Testis (tissue), 3 donors: ENCODE measurements around the gene NPC2. TPM values are rescaled to one million over a fixed set of nuclear protein-coding genes. Genes with fewer than 3 reads are reported as not detected.
"Not testable (repeated sequence)": the region's sequence is repeated elsewhere in the genome, so short reads cannot be mapped to it uniquely, and the experiment has no call there.

Source experiments
- DNase-seq: peaks from one replicate; pipeline ENCODE4 v3.0.0-alpha.2; 2019
- H3K27ac ChIP-seq, 2 donors: fragments of 200-600 bp; sonication (generic); one replicate each; pipeline ENCODE4 v1.5.1; 2019
- H3K27me3 ChIP-seq: fragments of 200-600 bp; sonication (generic); one replicate; pipeline ENCODE4 v1.5.1; 2019
- H3K36me3 ChIP-seq: fragments of 200-600 bp; sonication (generic); one replicate; pipeline ENCODE4 v1.5.1; 2017; ENCODE audit warnings: low read depth; ENCODE audit errors: missing control alignments
- H3K4me1 ChIP-seq: fragments of 200-600 bp; sonication (generic); one replicate; pipeline ENCODE4 v1.5.1; 2019
- H3K4me3 ChIP-seq, 2 donors: fragments of 200-600 bp; sonication (generic); one replicate each; pipeline ENCODE4 v1.5.1; 2017 to 2019
- H3K9me3 ChIP-seq: fragments of 200-600 bp; sonication (generic); one replicate; pipeline ENCODE4 v1.5.1; 2017
- POLR2A ChIP-seq: fragments of 450-650 bp; IDR thresholded peaks from one replicate; pipeline ENCODE4 v1.6.1; 2017; ENCODE audit warnings: antibody characterized with exemption, mild to moderate bottlenecking, moderate library complexity
- WGBS, 2 donors: methylation state at CpG; one replicate each; pipeline ENCODE4 v1.1.5; 2018; 5-methylcytosine and 5-hydroxymethylcytosine counted together
- intact Hi-C: fragments of 100-400 bp; cut with DNase I; formaldehyde crosslinking; loops from one replicate; pipeline ENCODE4 v1.15.1; 2023; ENCODE audit warnings: low total_unique reads
- polyA plus RNA-seq: library from polyadenylated mRNA; stranded (reverse); fragments of 350-450 nt; fragmentation: Illumina TruSeq; extraction: RNeasy Lipid Tissue Mini Kit (QIAGEN cat#74804); gene quantifications from one replicate; pipeline ENCODE4 v1.2.3, GENCODE V29; 2014; ENCODE audit warnings: low read depth, low replicate concordance; ENCODE audit not compliant: insufficient read depth
- total RNA-seq, 2 donors: library from RNA; depleted of rRNA; stranded (reverse); fragments of >200 nt; gene quantifications; one replicate each; pipeline ENCODE4 v1.2.3, GENCODE V29; 2016
- TF ChIP-seq, protein P1 (sequence below), 3 experiments: fragments of 450-650 bp in 2 of 3; fragments of 200-600 bp in 1 of 3; sonication (generic) in 1 of 3; IDR thresholded peaks; one replicate each; pipeline ENCODE4 v1.5.1; 2016 to 2019; ENCODE audit warnings: antibody characterized with exemption in 3 of 3, mild to moderate bottlenecking in 2 of 3, moderate library complexity in 1 of 3

Gene NPC2
- total and polyA plus RNA-seq, 3 donors from 2014 or later, result 291 to 628 (median 393) TPM

DNA sequence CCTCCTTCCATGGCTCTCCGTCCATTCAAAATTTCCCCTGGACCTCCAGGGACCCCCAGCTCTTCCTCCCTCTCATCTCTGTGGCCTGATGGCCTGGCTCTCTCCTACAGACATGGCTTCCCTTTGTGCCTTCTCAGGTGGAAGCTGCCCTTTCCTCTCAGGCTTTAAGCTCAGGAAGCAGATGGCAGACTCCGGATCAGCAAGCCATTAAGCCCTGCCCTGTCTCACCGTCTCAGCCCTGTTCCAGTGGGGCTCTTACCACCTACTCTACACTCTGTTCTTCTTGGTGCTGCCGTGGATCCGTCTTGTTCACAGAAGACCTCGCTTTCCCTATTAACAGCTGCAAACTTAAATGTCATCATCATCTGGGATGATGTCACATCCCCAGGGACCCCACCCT is 33.1 kb downstream of the NPC2 start:
- no peak for TF ChIP-seq POLR2A
- TF ChIP-seq, protein P1, sequence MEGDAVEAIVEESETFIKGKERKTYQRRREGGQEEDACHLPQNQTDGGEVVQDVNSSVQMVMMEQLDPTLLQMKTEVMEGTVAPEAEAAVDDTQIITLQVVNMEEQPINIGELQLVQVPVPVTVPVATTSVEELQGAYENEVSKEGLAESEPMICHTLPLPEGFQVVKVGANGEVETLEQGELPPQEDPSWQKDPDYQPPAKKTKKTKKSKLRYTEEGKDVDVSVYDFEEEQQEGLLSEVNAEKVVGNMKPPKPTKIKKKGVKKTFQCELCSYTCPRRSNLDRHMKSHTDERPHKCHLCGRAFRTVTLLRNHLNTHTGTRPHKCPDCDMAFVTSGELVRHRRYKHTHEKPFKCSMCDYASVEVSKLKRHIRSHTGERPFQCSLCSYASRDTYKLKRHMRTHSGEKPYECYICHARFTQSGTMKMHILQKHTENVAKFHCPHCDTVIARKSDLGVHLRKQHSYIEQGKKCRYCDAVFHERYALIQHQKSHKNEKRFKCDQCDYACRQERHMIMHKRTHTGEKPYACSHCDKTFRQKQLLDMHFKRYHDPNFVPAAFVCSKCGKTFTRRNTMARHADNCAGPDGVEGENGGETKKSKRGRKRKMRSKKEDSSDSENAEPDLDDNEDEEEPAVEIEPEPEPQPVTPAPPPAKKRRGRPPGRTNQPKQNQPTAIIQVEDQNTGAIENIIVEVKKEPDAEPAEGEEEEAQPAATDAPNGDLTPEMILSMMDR (IDR thresholded peaks at IDR 0.05), result no peak
- Histone ChIP-seq H3K27ac (peak overlapping the region in 1 of 2 donors; percentile 27), H3K27me3 (no peaks in the 10 kb centered on the region), H3K4me3 (no peak overlapping the region), H3K4me1 (peaks cover 4% of the 10 kb centered on the region), H3K36me3 (no peaks in the 10 kb centered on the region), H3K9me3 (no peaks in the 10 kb centered on the region)
- DNase-seq, result no peak
- 75 to 91% methylated on average over 6 of the region's 6 CpGs for WGBS, 2 donors
- intact Hi-C loops, result no loop called here

GRCh38 chr14:74459289-74459946 is 33.7 kb downstream of the NPC2 start:
- H3K4me3 ChIP-seq, result no peak overlapping the region
- no peaks in the 10 kb centered on the region for H3K36me3 ChIP-seq
- TF ChIP-seq, protein P1 (IDR thresholded peaks at IDR 0.05), result peak in 2 of 3 experiments; percentile 41 to 46
- no peak for TF ChIP-seq POLR2A
- intact Hi-C loops, result no loop called here
- DNase-seq, result peak; percentile 64
- no peaks in the 10 kb centered on the region for H3K27me3 ChIP-seq
- WGBS, 2 donors, result 69 to 82% methylated on average over 10 of the region's 10 CpGs
- no peaks in the 10 kb centered on the region for H3K9me3 ChIP-seq
- H3K4me1 ChIP-seq, result peaks cover 4% of the 10 kb centered on the region
- H3K27ac ChIP-seq, result peak overlapping the region in 1 of 2 donors; percentile 27

GRCh38 chr14:74457565-74457895 is 35.6 kb downstream of the NPC2 start:
- 82 to 87% methylated on average over 4 of the region's 4 CpGs for WGBS, 2 donors

DNA sequence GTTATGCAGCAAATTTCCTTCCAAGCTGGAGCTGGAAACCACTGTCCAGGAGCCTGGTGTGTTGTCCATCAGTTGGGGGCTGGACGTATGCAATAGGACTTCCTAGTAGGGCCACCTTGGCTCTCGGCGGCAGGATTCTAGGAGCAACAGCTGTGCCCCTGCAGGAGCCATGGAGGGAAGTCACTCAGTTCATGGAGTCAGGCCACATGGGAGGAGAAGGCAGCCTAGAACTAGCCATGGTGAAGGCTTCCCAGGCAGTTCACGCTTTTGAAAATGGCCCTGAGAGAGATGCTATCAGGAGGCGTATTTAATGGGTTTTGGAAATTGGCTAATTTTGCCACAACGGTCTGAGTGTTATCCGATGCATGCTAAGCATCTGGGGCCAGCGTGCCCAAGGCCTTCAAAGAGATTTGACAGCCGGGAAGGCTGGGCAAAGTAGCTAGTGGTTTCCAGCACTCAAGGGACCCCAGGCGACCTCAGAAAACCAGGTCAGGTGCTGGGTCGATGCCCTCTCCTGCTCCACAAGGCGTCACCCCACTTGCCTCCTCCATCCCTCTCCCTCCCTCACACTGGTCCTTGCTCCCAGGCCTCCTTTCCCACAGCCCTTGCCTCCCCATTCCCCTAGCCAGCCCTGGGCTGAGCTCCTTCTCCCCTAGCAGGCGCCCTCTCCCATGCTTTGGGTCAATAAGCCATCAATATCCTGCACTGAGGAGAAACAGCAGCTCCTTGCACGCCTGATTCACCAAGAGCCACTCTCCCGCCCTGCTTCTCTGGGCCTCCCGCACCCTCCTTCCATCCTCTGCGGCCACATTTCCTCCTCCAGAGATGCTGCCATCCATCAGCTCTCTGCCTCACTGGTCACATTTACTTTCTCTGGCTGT is 36.2 kb downstream of the NPC2 start:
- WGBS, 2 donors, result 77 to 88% methylated on average over 13 to 17 of the region's 17 CpGs
- H3K27ac ChIP-seq, result no peak overlapping the region

More at GRCh38 chr14:74457565-74457895, 35.6 kb downstream of the NPC2 start:
- Histone ChIP-seq H3K27me3 (no peaks in the 10 kb centered on the region), H3K4me3 (no peak overlapping the region), H3K4me1 (peaks cover 4% of the 10 kb centered on the region), H3K36me3 (no peaks in the 10 kb centered on the region), H3K27ac (no peak overlapping the region), H3K9me3 (no peaks in the 10 kb centered on the region)
- intact Hi-C loops, result no loop called here
- TF ChIP-seq, protein P1 (IDR thresholded peaks at IDR 0.05), result no peak
- no peak for DNase-seq

GRCh38 chr14:74454397-74454796 is 38.7 kb downstream of the NPC2 start:
- H3K27ac ChIP-seq, DNase-seq, H3K4me1 ChIP-seq, H3K9me3 ChIP-seq, intact Hi-C loops, H3K27me3 ChIP-seq, H3K4me3 ChIP-seq, H3K36me3 ChIP-seq: not testable (repeated sequence)
- WGBS, 2 donors, result 62 to 70% methylated on average over 5 of the region's 5 CpGs

More for the DNA sequence above, 36.2 kb downstream of the NPC2 start:
- H3K4me3 ChIP-seq, result no peak overlapping the region
- peaks cover 4% of the 10 kb centered on the region for H3K4me1 ChIP-seq
- TF ChIP-seq, protein P1 (IDR thresholded peaks at IDR 0.05), result no peak
- TF ChIP-seq POLR2A, result no peak
- no peaks in the 10 kb centered on the region for H3K36me3 ChIP-seq
- no peaks in the 10 kb centered on the region for H3K9me3 ChIP-seq
- H3K27me3 ChIP-seq, result no peaks in the 10 kb centered on the region
- no peak for DNase-seq
- intact Hi-C loops, result no loop called here
